ENCODE data around the gene XAF1. TPM values are rescaled to one million over a fixed set of nuclear protein-coding genes. Genes with fewer than 3 reads are reported as not detected.
"Not testable (repeated sequence)": the region's sequence is repeated elsewhere in the genome, so short reads cannot be mapped to it uniquely, and the experiment has no call there.

Gene XAF1
- total RNA-seq, 4 donors from 2014 or later: 25.2 to 50.3 (median 45.6) TPM

DNA sequence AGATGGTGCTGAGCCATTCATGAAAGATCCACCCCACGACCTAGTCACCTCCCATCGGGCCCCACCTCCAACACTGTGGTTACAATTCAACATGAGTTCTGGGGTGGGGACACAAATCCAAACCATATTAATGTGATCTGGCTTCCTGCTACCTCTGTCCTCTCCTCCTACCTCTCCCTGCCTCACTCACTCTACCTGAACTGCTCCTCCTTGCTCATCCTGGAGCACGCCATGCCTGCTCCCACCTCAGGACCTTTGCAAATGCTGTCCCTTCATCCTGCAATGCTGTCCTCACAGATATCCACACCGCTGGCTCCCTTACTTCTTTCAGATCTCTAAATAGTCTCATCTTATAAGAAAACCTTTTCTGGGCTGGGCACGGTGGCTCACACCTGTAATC lies 31.8 kb upstream of the XAF1 start:
- no peak overlapping the region for H3K27ac ChIP-seq
- no peak for DNase-seq (ENCODE audit: low spot score in 2 of 2)
- no peaks in the 10 kb centered on the region for H3K27me3 ChIP-seq
- H3K9me3 ChIP-seq: no peaks in the 10 kb centered on the region
- H3K4me1 ChIP-seq: no peaks in the 10 kb centered on the region
- TF ChIP-seq POLR2A (IDR thresholded peaks at IDR 0.05): no peak
- TF ChIP-seq, protein P1, sequence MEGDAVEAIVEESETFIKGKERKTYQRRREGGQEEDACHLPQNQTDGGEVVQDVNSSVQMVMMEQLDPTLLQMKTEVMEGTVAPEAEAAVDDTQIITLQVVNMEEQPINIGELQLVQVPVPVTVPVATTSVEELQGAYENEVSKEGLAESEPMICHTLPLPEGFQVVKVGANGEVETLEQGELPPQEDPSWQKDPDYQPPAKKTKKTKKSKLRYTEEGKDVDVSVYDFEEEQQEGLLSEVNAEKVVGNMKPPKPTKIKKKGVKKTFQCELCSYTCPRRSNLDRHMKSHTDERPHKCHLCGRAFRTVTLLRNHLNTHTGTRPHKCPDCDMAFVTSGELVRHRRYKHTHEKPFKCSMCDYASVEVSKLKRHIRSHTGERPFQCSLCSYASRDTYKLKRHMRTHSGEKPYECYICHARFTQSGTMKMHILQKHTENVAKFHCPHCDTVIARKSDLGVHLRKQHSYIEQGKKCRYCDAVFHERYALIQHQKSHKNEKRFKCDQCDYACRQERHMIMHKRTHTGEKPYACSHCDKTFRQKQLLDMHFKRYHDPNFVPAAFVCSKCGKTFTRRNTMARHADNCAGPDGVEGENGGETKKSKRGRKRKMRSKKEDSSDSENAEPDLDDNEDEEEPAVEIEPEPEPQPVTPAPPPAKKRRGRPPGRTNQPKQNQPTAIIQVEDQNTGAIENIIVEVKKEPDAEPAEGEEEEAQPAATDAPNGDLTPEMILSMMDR (IDR thresholded peaks at IDR 0.05): no peak
- TF ChIP-seq EP300 (IDR thresholded peaks at IDR 0.05): no peak
- 85 to 88% methylated on average over 5 of the region's 5 CpGs for WGBS, 2 donors
- H3K36me3 ChIP-seq: no peaks in the 10 kb centered on the region
- H3K4me3 ChIP-seq: no peak overlapping the region

GRCh38 chr17:6729531-6729930 lies 26.3 kb upstream of the XAF1 start:
- WGBS, 2 donors: 66 to 76% methylated on average over 4 of the region's 4 CpGs
- no peaks in the 10 kb centered on the region for H3K4me1 ChIP-seq
- no peaks in the 10 kb centered on the region for H3K27me3 ChIP-seq
- H3K9me3 ChIP-seq: no peaks in the 10 kb centered on the region
- no peak for DNase-seq (ENCODE audit: low spot score in 2 of 2)
- no peak overlapping the region for H3K4me3 ChIP-seq
- TF ChIP-seq POLR2A (IDR thresholded peaks at IDR 0.05) (no peak), EP300 (IDR thresholded peaks at IDR 0.05) (no peak)
- TF ChIP-seq, protein P1 (IDR thresholded peaks at IDR 0.05): no peak
- no peak overlapping the region for H3K27ac ChIP-seq
- H3K36me3 ChIP-seq: no peaks in the 10 kb centered on the region

- H3K27ac ChIP-seq, H3K36me3 ChIP-seq: not testable (repeated sequence)
These were observed 9.2 kb upstream of the XAF1 start for GRCh38 chr17:6746665-6747064.

GRCh38 chr17:6748617-6749016 lies 7.2 kb upstream of the XAF1 start:
- peaks cover 0 to 20% (median 15%) of the 10 kb centered on the region in 4 donors for H3K4me1 ChIP-seq
- no peaks in the 10 kb centered on the region for H3K36me3 ChIP-seq
- H3K9me3 ChIP-seq: no peaks in the 10 kb centered on the region
- no peak overlapping the region for H3K4me3 ChIP-seq
- H3K27ac ChIP-seq: no peak overlapping the region
- TF ChIP-seq POLR2A (IDR thresholded peaks at IDR 0.05) (no peak), EP300 (IDR thresholded peaks at IDR 0.05) (no peak)
- TF ChIP-seq, protein P1 (IDR thresholded peaks at IDR 0.05): no peak
- no peaks in the 10 kb centered on the region for H3K27me3 ChIP-seq
- no peak for DNase-seq (ENCODE audit: low spot score in 2 of 2)

More at GRCh38 chr17:6746665-6747064, 9.2 kb upstream of the XAF1 start:
- DNase-seq (ENCODE audit: low spot score in 2 of 2); H3K9me3 ChIP-seq; H3K4me1 ChIP-seq; H3K4me3 ChIP-seq; H3K27me3 ChIP-seq: not testable (repeated sequence)
- 92 to 95% methylated on average over 6 of the region's 6 CpGs for WGBS, 2 donors

DNA sequence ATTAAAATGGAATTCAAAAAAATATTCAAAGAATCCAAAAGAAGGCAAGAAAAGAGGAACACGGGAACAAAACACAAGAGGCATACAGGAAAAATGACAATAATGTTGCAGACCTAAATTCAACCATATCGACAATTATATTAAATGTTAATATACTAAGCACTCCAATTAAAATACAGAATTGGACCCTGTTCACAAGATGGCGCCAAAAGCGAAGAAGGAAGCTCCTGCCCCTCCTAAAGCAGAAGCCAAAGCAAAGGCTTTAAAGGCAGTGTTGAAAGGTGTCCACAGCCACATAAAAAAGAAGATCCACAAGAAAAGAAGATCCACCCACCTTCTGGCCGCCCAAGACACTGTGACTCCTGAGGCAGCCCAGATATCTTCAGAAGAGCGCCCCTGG lies 6.3 kb upstream of the XAF1 start:
- H3K4me1 ChIP-seq: peaks cover 0 to 25% (median 17%) of the 10 kb centered on the region in 4 donors
- H3K9me3 ChIP-seq: no peaks in the 10 kb centered on the region
- H3K27me3 ChIP-seq: no peaks in the 10 kb centered on the region
- TF ChIP-seq EP300 (IDR thresholded peaks at IDR 0.05): no peak
- TF ChIP-seq, protein P1 (IDR thresholded peaks at IDR 0.05): no peak
- no peak for TF ChIP-seq POLR2A (IDR thresholded peaks at IDR 0.05)
- no peak overlapping the region for H3K27ac ChIP-seq
- 81 to 90% methylated on average over 6 of the region's 6 CpGs for WGBS, 2 donors
- DNase-seq (ENCODE audit: low spot score in 2 of 2): no peak
- no peak overlapping the region for H3K4me3 ChIP-seq
- H3K36me3 ChIP-seq: no peaks in the 10 kb centered on the region

Measured in tibial nerve (tissue), 4 donors.